Frontal cortex (tissue), 4 donors: ENCODE results near the gene GP9. TPM values are rescaled to one million over a fixed set of nuclear protein-coding genes. Genes with fewer than 3 reads are reported as not detected.
"Not testable (repeated sequence)": the region's sequence is repeated elsewhere in the genome, so short reads cannot be mapped to it uniquely, and the experiment has no call there.

Experiments
- DNase-seq, 2 donors: peaks; one replicate each; pipeline ENCODE4 v3.0.0; 2012; ENCODE audit warnings: low spot score in 2 of 2
- FAIRE-seq: peaks from 2 replicates; lab custom pipeline; 2012; peaks lifted over from hg19 to GRCh38; lab: Jason Lieb, UNC
- total RNA-seq: library from RNA; depleted of rRNA; stranded (reverse); fragments of >200 nt; gene quantifications from one replicate; pipeline ENCODE4 v1.2.3, GENCODE V29; 2014
- donor health status: control.
- donor health status: control.
- donor health status: control.

The GP9 gene
- total RNA-seq, 1 donor from 2014 or later, result not detected

GRCh38 chr3:129065016-129065719, 4.6 kb downstream of the GP9 start:
- DNase-seq (no peak), FAIRE-seq (no peak)

GRCh38 chr3:129065720-129066073, 5.1 kb downstream of the GP9 start:
- FAIRE-seq (no peak), DNase-seq (no peak)

GRCh38 chr3:129067719-129068118, 7.1 kb downstream of the GP9 start:
- FAIRE-seq, result not testable (repeated sequence)

GRCh38 chr3:129068291-129068886, 7.8 kb downstream of the GP9 start:
- no peak for DNase-seq

More at GRCh38 chr3:129067719-129068118, 7.1 kb downstream of the GP9 start:
- not testable (repeated sequence) for DNase-seq

GRCh38 chr3:129069313-129070085, 8.9 kb downstream of the GP9 start:
- DNase-seq, FAIRE-seq: not testable (repeated sequence)

More at GRCh38 chr3:129068291-129068886, 7.8 kb downstream of the GP9 start:
- no peak for FAIRE-seq

GRCh38 chr3:129070086-129070885, 9.7 kb downstream of the GP9 start:
- DNase-seq (no peak), FAIRE-seq (no peak)

GRCh38 chr3:129077222-129077621, 16.6 kb downstream of the GP9 start:
- DNase-seq, result no peak
- no peak for FAIRE-seq

GRCh38 chr3:129078510-129078909, 17.9 kb downstream of the GP9 start:
- FAIRE-seq (no peak), DNase-seq (no peak)

- FAIRE-seq (no peak), DNase-seq (no peak)
These were observed 20.9 kb downstream of the GP9 start for GRCh38 chr3:129081503-129081902.

GRCh38 chr3:129082026-129082425, 21.4 kb downstream of the GP9 start:
- no peak for DNase-seq
- FAIRE-seq, result no peak

- no peak for DNase-seq
- no peak for FAIRE-seq
These were observed 23.9 kb downstream of the GP9 start for GRCh38 chr3:129084501-129084900.

GRCh38 chr3:129085165-129085715, 24.7 kb downstream of the GP9 start:
- DNase-seq, result no peak
- FAIRE-seq, result no peak

- DNase-seq (no peak), FAIRE-seq (no peak)
These were observed 25.2 kb downstream of the GP9 start for GRCh38 chr3:129085818-129086217.

GRCh38 chr3:129087138-129087702, 26.6 kb downstream of the GP9 start:
- DNase-seq (no peak), FAIRE-seq (peak; percentile 85)

- not testable (repeated sequence) for FAIRE-seq, DNase-seq
These were observed 27.3 kb downstream of the GP9 start for GRCh38 chr3:129087904-129088303.

- DNase-seq, FAIRE-seq: not testable (repeated sequence)
These were observed 27.7 kb downstream of the GP9 start for GRCh38 chr3:129088312-129088711.

- FAIRE-seq (no peak), DNase-seq (no peak)
These were observed 34.7 kb downstream of the GP9 start for GRCh38 chr3:129095285-129095684.

- no peak for DNase-seq
- no peak for FAIRE-seq
These were observed 39.7 kb downstream of the GP9 start for GRCh38 chr3:129100274-129100673.

GRCh38 chr3:129101370-129102138, 41.0 kb downstream of the GP9 start:
- no peak for FAIRE-seq
- no peak for DNase-seq
